ENCODE data around the gene SULT1C4.

DNA sequence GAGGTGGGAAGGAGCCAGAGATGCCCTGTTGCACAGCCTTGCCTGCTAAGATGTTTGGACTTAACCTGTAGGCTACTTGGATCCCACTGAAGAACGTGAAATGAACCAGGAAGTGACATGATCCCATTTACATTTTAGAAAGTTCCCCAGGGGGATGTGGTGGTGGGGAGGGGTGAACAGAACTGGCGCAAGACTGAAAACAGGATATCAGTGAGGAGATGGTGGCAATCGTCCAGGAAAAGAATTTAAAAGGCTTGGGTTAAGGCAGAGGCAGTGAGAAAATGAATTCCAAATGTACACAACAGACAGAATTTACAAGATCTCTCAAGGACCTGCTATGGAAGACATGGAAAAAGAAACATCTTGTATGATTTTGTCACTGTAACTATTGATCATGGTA, 46.8 kb upstream of the SULT1C4 start:
- no peak for TF ChIP-seq CTCF (IDR thresholded peaks at IDR 0.05)
- no peak for TF ChIP-seq POLR2AphosphoS5 (IDR thresholded peaks at IDR 0.05; ENCODE audit: low read depth, low read length)
- TF ChIP-seq REST (IDR thresholded peaks at IDR 0.05; ENCODE audit: low read depth, low read length): no peak
- TF ChIP-seq USF2 (IDR thresholded peaks at IDR 0.05; ENCODE audit: borderline replicate concordance, low read depth, low read length): no peak
- TF ChIP-seq MAX (IDR thresholded peaks at IDR 0.05; ENCODE audit: low read depth): no peak
- no peak for TF ChIP-seq EP300 (IDR thresholded peaks at IDR 0.05; ENCODE audit: borderline replicate concordance in 1 of 2, low read depth in 1 of 2, low read length in 1 of 2)
